Liver (tissue), 9 donors: ENCODE measurements around the gene GRIN3A. TPM values are rescaled to one million over a fixed set of nuclear protein-coding genes. Genes with fewer than 3 reads are reported as not detected.

ENCODE experiments used
- DNase-seq: peaks from one replicate; pipeline ENCODE4 v3.0.0-alpha.2; 2017; ENCODE audit warnings: low spot score
- H3K27ac ChIP-seq, 2 donors: one replicate each; pipeline ENCODE4 v1.7.0; 2013; ENCODE audit warnings: inconsistent platforms in 2 of 2, low read length in 2 of 2, control low read depth in 1 of 2, low read depth in 1 of 2, mild to moderate bottlenecking in 1 of 2
- H3K27me3 ChIP-seq, 4 donors: one replicate each; pipeline versions ENCODE4 v1.6.1 to v1.7.0; 2013; ENCODE audit warnings: low read length in 3 of 4, inconsistent platforms in 1 of 4, mild to moderate bottlenecking in 1 of 4, moderate library complexity in 1 of 4; ENCODE audit not compliant: control insufficient read depth in 4 of 4, insufficient read depth in 4 of 4
- H3K36me3 ChIP-seq, 4 donors: one replicate each; pipeline versions ENCODE4 v1.6.1 to v1.7.0; 2013; ENCODE audit warnings: low read length in 3 of 4, mild to moderate bottlenecking in 3 of 4, low read depth in 1 of 4, moderate library complexity in 1 of 4; ENCODE audit not compliant: control insufficient read depth in 4 of 4, insufficient read depth in 3 of 4
- H3K4me1 ChIP-seq, 4 donors: one replicate each; pipeline versions ENCODE4 v1.6.1 to v1.7.0; 2013; ENCODE audit warnings: low read length in 3 of 4, mild to moderate bottlenecking in 3 of 4, moderate library complexity in 1 of 4; ENCODE audit not compliant: control insufficient read depth in 4 of 4, insufficient read depth in 4 of 4
- H3K4me3 ChIP-seq, 3 donors: one replicate each; pipeline versions ENCODE4 v1.6.1 to v1.7.0; 2013; ENCODE audit warnings: low read length in 3 of 3, control low read depth in 1 of 3, low read depth in 1 of 3, mild to moderate bottlenecking in 1 of 3
- H3K9ac ChIP-seq, 2 donors: one replicate each; pipeline ENCODE4 v1.7.0; 2013; ENCODE audit warnings: low read length in 2 of 2, mild to moderate bottlenecking in 2 of 2, moderate library complexity in 2 of 2, control low read depth in 1 of 2, low read depth in 1 of 2
- H3K9me3 ChIP-seq, 4 donors: one replicate each; pipeline versions ENCODE4 v1.6.1 to v1.7.0; 2013; ENCODE audit warnings: low read length in 3 of 4; ENCODE audit not compliant: control insufficient read depth in 4 of 4
- EGR1 ChIP-seq, 2 donors: IDR thresholded peaks; 2 replicates each; pipeline ENCODE4 v1.6.1; 2016 to 2018; ENCODE audit warnings: antibody characterized with exemption in 2 of 2, low read depth in 2 of 2
- FOXA1 ChIP-seq: IDR thresholded peaks from 2 replicates; pipeline ENCODE4 v1.6.1; 2016; ENCODE audit warnings: antibody characterized with exemption
- FOXA2 ChIP-seq: IDR thresholded peaks from 2 replicates; pipeline ENCODE4 v1.6.1; 2016; ENCODE audit warnings: antibody characterized with exemption
- GABPA ChIP-seq, 2 donors: IDR thresholded peaks in 1 of 2; conservative IDR thresholded peaks in 1 of 2; 2 replicates each; pipeline ENCODE4 v1.6.1; 2016; ENCODE audit warnings: antibody characterized with exemption in 2 of 2, mild to moderate bottlenecking in 1 of 2, moderate library complexity in 1 of 2
- HNF4A ChIP-seq, 2 donors: conservative IDR thresholded peaks; 2 replicates each; pipeline ENCODE4 v1.6.1; 2016; ENCODE audit warnings: antibody characterized with exemption in 2 of 2, mild to moderate bottlenecking in 2 of 2
- HNF4G ChIP-seq: IDR thresholded peaks from 2 replicates; pipeline ENCODE4 v1.6.1; 2016; ENCODE audit warnings: antibody characterized with exemption
- JUND ChIP-seq, 2 donors: IDR thresholded peaks; 2 replicates each; pipeline ENCODE4 v1.6.1; 2016; ENCODE audit warnings: antibody characterized with exemption in 2 of 2
- NR2F2 ChIP-seq: IDR thresholded peaks from 2 replicates; pipeline ENCODE4 v1.6.1; 2016; ENCODE audit warnings: antibody characterized with exemption
- RAD21 ChIP-seq, 2 donors: IDR thresholded peaks; 2 replicates each; pipeline ENCODE4 v1.6.1; 2016; ENCODE audit warnings: antibody characterized with exemption in 2 of 2, mild to moderate bottlenecking in 2 of 2
- REST ChIP-seq: IDR thresholded peaks from 2 replicates; pipeline ENCODE4 v1.6.1; 2016; ENCODE audit warnings: antibody characterized with exemption, mild to moderate bottlenecking
- RXRA ChIP-seq, 2 donors: IDR thresholded peaks; 2 replicates each; pipeline ENCODE4 v1.6.1; 2017 to 2018; ENCODE audit warnings: antibody characterized with exemption in 2 of 2, mild to moderate bottlenecking in 1 of 2
- TAF1 ChIP-seq: conservative IDR thresholded peaks from 2 replicates; pipeline ENCODE4 v1.6.1; 2016; ENCODE audit warnings: antibody characterized with exemption, mild to moderate bottlenecking
- YY1 ChIP-seq: IDR thresholded peaks from 2 replicates; pipeline ENCODE4 v1.6.1; 2016; ENCODE audit warnings: antibody characterized with exemption, mild to moderate bottlenecking
- ZBTB33 ChIP-seq: IDR thresholded peaks from 2 replicates; pipeline ENCODE4 v1.6.1; 2016; ENCODE audit warnings: antibody characterized with exemption
- whole genome bisulfite sequencing: extraction: QIAGEN DNeasy Blood & Tissue Kit; methylation state at CpG from one replicate; pipeline ENCODE4 v1.1.7; 2013; 5-methylcytosine and 5-hydroxymethylcytosine counted together
- polyA plus RNA-seq, 2 donors: library from polyadenylated mRNA; stranded (reverse) in 1 of 2; unstranded in 1 of 2; fragments of 200-250 nt in 1 of 2; fragments of >200 nt in 1 of 2; fragmentation: Nextera tagmentation in 1 of 2; extraction: Ambion mirVana in 1 of 2; gene quantifications; one replicate each; pipeline versions ENCODE4 v1.2.1 to v1.2.3, GENCODE V29; 2013 to 2015
- total RNA-seq, 2 donors: library from RNA; depleted of rRNA; stranded (reverse); fragments of >200 nt; gene quantifications; one replicate each; pipeline ENCODE4 v1.2.3, GENCODE V29; 2014
- TF ChIP-seq, protein P1 (sequence below): IDR thresholded peaks from 2 replicates; pipeline ENCODE4 v1.6.1; 2016; ENCODE audit warnings: antibody characterized with exemption
- TF ChIP-seq, protein P2 (sequence below): fragments of 150-350 bp; IDR thresholded peaks from 2 replicates; pipeline ENCODE4 v1.5.1; 2017; ENCODE audit warnings: improper control_type of control experiment, low read depth, low read length; ENCODE audit not compliant: missing input control
- TF ChIP-seq, protein P3 (sequence below): IDR thresholded peaks from 2 replicates; pipeline ENCODE4 v1.6.1; 2016; ENCODE audit warnings: antibody characterized with exemption
- donor health status: healthy.
- donor health status: healthy.
- donor health status: healthy.
- donor health status: healthy.
- donor health status: healthy.

The GRIN3A gene
- total and polyA plus RNA-seq, 4 donors = under 0.01 to 0.23 (median 0.09) TPM

GRCh38 chr9:101564252-101564651 lies 174.2 kb downstream of the GRIN3A start:
- Histone ChIP-seq H3K4me1 (no peaks in the 10 kb centered on the region), H3K4me3 (no peak overlapping the region), H3K9me3 (no peaks in the 10 kb centered on the region), H3K27ac (no peak overlapping the region), H3K9ac (no peak overlapping the region), H3K27me3 (no peaks in the 10 kb centered on the region), H3K36me3 (peaks cover 10 to 52% (median 36%) of the 10 kb centered on the region in 4 donors)
- TF ChIP-seq TAF1 (no peak), ZBTB33 (no peak), RXRA (IDR thresholded peaks at IDR 0.05) (no peak), HNF4G (no peak), YY1 (no peak), JUND (IDR thresholded peaks at IDR 0.05) (no peak), HNF4A (conservative IDR thresholded peaks at IDR 0.05) (no peak), NR2F2 (no peak), FOXA2 (no peak), RAD21 (IDR thresholded peaks at IDR 0.05) (no peak), FOXA1 (no peak), REST (no peak), GABPA (IDR thresholded peaks at IDR 0.05 in 1 of 2, conservative IDR thresholded peaks at IDR 0.05 in 1 of 2) (no peak), EGR1 (IDR thresholded peaks at IDR 0.05; ENCODE audit: low read depth in 2 of 2) (no peak)
- TF ChIP-seq, protein P1, sequence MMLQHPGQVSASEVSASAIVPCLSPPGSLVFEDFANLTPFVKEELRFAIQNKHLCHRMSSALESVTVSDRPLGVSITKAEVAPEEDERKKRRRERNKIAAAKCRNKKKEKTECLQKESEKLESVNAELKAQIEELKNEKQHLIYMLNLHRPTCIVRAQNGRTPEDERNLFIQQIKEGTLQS = no peak
- TF ChIP-seq, protein P2, sequence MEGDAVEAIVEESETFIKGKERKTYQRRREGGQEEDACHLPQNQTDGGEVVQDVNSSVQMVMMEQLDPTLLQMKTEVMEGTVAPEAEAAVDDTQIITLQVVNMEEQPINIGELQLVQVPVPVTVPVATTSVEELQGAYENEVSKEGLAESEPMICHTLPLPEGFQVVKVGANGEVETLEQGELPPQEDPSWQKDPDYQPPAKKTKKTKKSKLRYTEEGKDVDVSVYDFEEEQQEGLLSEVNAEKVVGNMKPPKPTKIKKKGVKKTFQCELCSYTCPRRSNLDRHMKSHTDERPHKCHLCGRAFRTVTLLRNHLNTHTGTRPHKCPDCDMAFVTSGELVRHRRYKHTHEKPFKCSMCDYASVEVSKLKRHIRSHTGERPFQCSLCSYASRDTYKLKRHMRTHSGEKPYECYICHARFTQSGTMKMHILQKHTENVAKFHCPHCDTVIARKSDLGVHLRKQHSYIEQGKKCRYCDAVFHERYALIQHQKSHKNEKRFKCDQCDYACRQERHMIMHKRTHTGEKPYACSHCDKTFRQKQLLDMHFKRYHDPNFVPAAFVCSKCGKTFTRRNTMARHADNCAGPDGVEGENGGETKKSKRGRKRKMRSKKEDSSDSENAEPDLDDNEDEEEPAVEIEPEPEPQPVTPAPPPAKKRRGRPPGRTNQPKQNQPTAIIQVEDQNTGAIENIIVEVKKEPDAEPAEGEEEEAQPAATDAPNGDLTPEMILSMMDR = no peak
- TF ChIP-seq, protein P3, sequence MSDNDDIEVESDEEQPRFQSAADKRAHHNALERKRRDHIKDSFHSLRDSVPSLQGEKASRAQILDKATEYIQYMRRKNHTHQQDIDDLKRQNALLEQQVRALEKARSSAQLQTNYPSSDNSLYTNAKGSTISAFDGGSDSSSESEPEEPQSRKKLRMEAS = no peak
- DNase-seq = no peak

DNA sequence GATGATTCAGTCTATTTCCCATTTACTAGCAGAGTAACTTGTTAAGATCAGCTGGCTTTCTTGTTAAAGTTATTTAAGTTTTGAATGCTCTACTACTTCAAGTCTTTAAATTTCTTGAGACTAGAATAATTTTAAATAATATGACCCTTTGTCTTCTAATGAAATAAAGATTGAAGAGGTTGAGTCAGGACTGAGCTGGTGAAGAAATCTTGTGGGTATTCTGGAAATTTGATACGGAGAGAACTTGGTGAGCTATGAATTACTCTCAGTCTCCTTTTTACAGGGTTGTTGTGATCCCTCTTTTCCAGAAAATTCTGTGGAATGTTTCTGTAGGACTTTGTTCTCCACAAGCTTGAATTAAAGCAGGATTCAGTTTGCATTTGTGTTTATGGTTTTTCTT lies 175.5 kb downstream of the GRIN3A start:
- DNase-seq = no peak
- Histone ChIP-seq H3K36me3 (peaks cover 10 to 59% (median 42%) of the 10 kb centered on the region in 4 donors), H3K9ac (no peak overlapping the region), H3K4me3 (no peak overlapping the region), H3K4me1 (no peaks in the 10 kb centered on the region), H3K27me3 (no peaks in the 10 kb centered on the region), H3K9me3 (peaks cover 0 to 1% (median 0%) of the 10 kb centered on the region in 4 donors), H3K27ac (no peak overlapping the region)
- TF ChIP-seq, protein P1 = no peak
- TF ChIP-seq EGR1 (IDR thresholded peaks at IDR 0.05; ENCODE audit: low read depth in 2 of 2) = no peak
- no peak for TF ChIP-seq FOXA1
- TF ChIP-seq FOXA2 = no peak
- no peak for TF ChIP-seq NR2F2
- TF ChIP-seq HNF4A (conservative IDR thresholded peaks at IDR 0.05) = no peak
- no peak for TF ChIP-seq YY1
- TF ChIP-seq, protein P3 = no peak
- TF ChIP-seq, protein P2 = no peak
- no peak for TF ChIP-seq ZBTB33
- WGBS = 99% methylated on average over 1 of the region's 1 CpG
